Thoracic aorta (tissue), 2 donors: ENCODE data around the gene CXCL11. TPM values are rescaled to one million over a fixed set of nuclear protein-coding genes. Genes with fewer than 3 reads are reported as not detected.

Source experiments
- ATAC-seq: fragments of 150-250 bp; one replicate; pipeline ENCODE4 v1.8.0; 2017; ENCODE audit warnings: low read depth; ENCODE audit not compliant: insufficient number of reproducible peaks, low FRiP score
- DNase-seq: peaks from one replicate; pipeline ENCODE4 v3.0.0-alpha.2; 2020; ENCODE audit warnings: low spot score
- H3K27ac ChIP-seq, 2 donors: fragments of 200-600 bp; sonication (generic); 1 replicate in 1 of 2; 2 replicates in 1 of 2; pipeline ENCODE4 v1.5.1; 2016; ENCODE audit warnings: mild to moderate bottlenecking in 2 of 2, moderate library complexity in 2 of 2
- H3K27me3 ChIP-seq: fragments of 200-600 bp; sonication (generic); replicated peaks from 2 replicates; pipeline ENCODE4 v1.6.0; 2016; ENCODE audit warnings: mild to moderate bottlenecking; ENCODE audit not compliant: insufficient read depth
- H3K36me3 ChIP-seq: fragments of 200-600 bp; sonication (generic); one replicate; pipeline ENCODE4 v1.5.1; 2016
- H3K4me1 ChIP-seq, 2 donors: fragments of 200-600 bp; sonication (generic); 1 replicate in 1 of 2; 2 replicates in 1 of 2; pipeline versions ENCODE4 v1.5.1 to v1.6.0; 2016; ENCODE audit warnings: low read depth in 2 of 2, mild to moderate bottlenecking in 1 of 2; ENCODE audit not compliant: control insufficient read depth in 1 of 2
- H3K4me3 ChIP-seq: fragments of 200-600 bp; sonication (generic); 2 replicates; pipeline ENCODE4 v1.5.1; 2016; ENCODE audit warnings: mild to moderate bottlenecking
- H3K9me3 ChIP-seq: fragments of 200-600 bp; sonication (generic); 2 replicates; pipeline ENCODE4 v1.5.1; 2016
- total RNA-seq, 2 donors: library from RNA; depleted of rRNA; stranded (reverse); fragments of >200 nt; gene quantifications; one replicate each; pipeline versions ENCODE4 v1.1.0 to v1.2.3, GENCODE V29; 2016
- TF ChIP-seq, protein P1 (sequence below): fragments of 200-600 bp; sonication (generic); IDR thresholded peaks from one replicate; pipeline ENCODE4 v1.5.1; 2019; ENCODE audit warnings: antibody characterized with exemption

CXCL11 gene
- total RNA-seq, 2 donors from 2014 or later: not detected

DNA sequence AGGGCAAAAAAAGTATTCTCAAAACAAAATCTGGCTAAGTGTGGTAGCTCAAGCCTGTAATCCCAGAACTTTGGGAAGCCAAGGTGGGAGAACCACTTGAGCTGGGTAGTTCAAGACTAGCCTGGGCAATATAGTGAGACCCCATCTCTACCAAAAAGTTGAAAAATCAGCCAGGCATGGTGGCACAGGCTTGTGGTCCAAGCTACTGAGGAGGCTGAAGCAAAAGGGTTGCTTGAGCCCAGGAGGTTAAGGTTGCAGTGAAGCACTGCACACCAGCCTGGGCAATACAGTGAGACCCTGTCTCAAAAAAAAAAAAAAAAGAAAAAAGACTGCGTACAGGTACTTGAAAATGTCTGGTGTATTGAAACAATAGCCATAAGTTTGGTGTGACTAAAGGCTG is 43.4 kb downstream of the CXCL11 start:
- Histone ChIP-seq H3K9me3 (no peaks in the 10 kb centered on the region), H3K27me3 (no peaks in the 10 kb centered on the region), H3K4me1 (peaks cover 12 to 16% of the 10 kb centered on the region in 2 donors), H3K4me3 (no peak overlapping the region), H3K27ac (no peak overlapping the region), H3K36me3 (no peaks in the 10 kb centered on the region)
- DNase-seq (no peak), ATAC-seq (no peak)
- TF ChIP-seq, protein P1, sequence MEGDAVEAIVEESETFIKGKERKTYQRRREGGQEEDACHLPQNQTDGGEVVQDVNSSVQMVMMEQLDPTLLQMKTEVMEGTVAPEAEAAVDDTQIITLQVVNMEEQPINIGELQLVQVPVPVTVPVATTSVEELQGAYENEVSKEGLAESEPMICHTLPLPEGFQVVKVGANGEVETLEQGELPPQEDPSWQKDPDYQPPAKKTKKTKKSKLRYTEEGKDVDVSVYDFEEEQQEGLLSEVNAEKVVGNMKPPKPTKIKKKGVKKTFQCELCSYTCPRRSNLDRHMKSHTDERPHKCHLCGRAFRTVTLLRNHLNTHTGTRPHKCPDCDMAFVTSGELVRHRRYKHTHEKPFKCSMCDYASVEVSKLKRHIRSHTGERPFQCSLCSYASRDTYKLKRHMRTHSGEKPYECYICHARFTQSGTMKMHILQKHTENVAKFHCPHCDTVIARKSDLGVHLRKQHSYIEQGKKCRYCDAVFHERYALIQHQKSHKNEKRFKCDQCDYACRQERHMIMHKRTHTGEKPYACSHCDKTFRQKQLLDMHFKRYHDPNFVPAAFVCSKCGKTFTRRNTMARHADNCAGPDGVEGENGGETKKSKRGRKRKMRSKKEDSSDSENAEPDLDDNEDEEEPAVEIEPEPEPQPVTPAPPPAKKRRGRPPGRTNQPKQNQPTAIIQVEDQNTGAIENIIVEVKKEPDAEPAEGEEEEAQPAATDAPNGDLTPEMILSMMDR: no peak

DNA sequence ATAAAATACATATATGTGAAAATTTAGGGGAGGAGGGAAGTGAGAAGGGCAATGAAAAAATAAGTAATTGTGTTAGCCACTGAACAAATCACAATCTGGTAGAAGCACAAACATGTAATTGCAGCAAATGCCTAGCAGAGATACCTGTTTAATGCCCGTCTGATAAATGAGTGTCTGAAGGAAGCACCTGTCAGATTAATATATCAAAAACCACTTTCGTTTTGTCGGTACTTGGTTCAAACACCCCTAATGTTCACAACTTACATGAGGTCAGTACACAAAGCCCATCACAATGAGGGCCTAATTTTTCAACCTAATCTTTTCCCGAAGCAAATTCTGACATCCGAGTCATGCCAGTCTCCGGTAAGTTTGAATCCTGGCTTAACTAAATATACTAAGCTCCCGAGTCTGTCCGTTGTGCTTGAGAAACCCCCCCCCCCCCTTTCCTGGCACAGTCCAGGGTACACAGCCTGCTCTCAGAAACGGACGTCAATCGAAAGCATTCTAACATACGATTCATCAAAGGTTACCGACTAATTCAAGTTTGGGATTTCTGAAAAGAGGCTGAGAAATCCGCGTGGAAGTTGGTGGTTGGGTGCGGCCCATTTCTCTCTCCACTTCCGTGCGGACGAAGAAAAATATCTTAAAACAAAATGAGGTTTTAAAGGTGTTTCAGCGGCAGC is 45.9 kb downstream of the CXCL11 start:
- H3K4me1 ChIP-seq: peaks cover 12 to 16% of the 10 kb centered on the region in 2 donors
- DNase-seq (no peak), ATAC-seq (no peak)
- peak overlapping the region; percentile 57 to 65 for H3K27ac ChIP-seq
- no peaks in the 10 kb centered on the region for H3K36me3 ChIP-seq
- H3K27me3 ChIP-seq: no peaks in the 10 kb centered on the region
- peak overlapping the region; percentile 97 for H3K4me3 ChIP-seq
- TF ChIP-seq, protein P1: no peak
- H3K9me3 ChIP-seq: no peaks in the 10 kb centered on the region

DNA sequence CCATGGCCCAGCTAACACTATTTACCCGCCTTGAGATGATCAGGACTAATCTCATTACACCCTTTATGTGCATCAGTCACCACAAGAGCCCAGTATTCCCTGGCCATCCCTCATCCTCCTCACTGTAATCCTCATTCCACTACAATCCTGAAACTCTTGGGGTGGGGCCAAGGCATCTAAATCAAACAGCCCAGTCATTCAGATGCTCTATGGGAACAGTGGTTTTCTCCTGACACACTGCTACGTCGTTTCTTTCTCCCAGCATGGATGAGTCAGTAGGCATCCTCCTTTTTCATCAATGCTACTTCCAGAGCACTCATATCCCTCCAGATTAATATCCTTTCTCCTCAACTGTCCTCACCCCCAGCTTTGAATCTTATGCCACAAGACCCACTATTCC is 50.8 kb downstream of the CXCL11 start:
- ATAC-seq (no peak), DNase-seq (no peak)
- Histone ChIP-seq H3K4me3 (no peak overlapping the region), H3K27me3 (no peaks in the 10 kb centered on the region), H3K9me3 (no peaks in the 10 kb centered on the region), H3K36me3 (peaks cover 12% of the 10 kb centered on the region), H3K27ac (no peak overlapping the region), H3K4me1 (peaks cover 12 to 16% of the 10 kb centered on the region in 2 donors)
- TF ChIP-seq, protein P1: no peak

Other genes starting within 250 kb of the CXCL11 start
- under 1 TPM in 1 of 2 donors, not detected in 1; 0.21 TPM for gene PPEF2, start 133.6 kb downstream of the CXCL11 start, total RNA-seq
- gene NAAA, start 95.1 kb downstream of the CXCL11 start, total RNA-seq: 100 to 1,000 TPM; 142 to 152 TPM
- 10 to 100 TPM; 34.3 to 51.9 TPM for gene SDAD1, start 45.1 kb downstream of the CXCL11 start, total RNA-seq
- gene CXCL9, start 28.6 kb downstream of the CXCL11 start, total RNA-seq: 1 to 10 TPM in 1 of 2 donors, under 1 TPM in 1; 0.63 to 1.2 TPM
- 10 to 100 TPM in 1 of 2 donors, 1 to 10 TPM in 1; 1.3 to 16.2 TPM for gene CXCL10, start 12.6 kb downstream of the CXCL11 start, total RNA-seq
- gene ART3, start 38.6 kb upstream of the CXCL11 start, total RNA-seq: not detected
- gene NUP54, start 112.3 kb upstream of the CXCL11 start, total RNA-seq: 10 to 100 TPM; 17.9 to 44.8 TPM
- gene SCARB2, start 177.8 kb upstream of the CXCL11 start, total RNA-seq: 100 to 1,000 TPM; 133 to 165 TPM
- under 1 TPM; 0.42 to 0.54 TPM for gene FAM47E, start 215.7 kb upstream of the CXCL11 start, total RNA-seq